ENCODE results near the gene OPCML.

The OPCML gene

DNA sequence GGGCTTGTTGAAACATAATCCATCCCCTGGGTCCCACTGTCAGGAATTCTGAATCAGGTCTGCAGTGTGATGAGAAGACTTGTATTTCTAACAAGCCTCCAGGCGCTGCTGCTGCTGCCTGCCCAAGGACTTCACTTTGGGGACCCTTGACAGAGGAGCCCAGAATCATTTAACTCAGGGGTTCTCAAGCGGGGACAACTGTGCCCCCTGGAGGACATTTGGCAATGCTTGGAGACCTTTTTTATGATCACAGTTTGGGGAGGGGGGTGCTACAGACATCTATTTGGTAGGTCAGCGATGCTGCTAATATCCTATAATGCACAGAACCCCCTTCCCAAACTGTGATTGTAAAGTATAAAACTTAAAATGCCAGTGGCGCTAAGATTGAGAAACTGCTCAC is 312.8 kb downstream of the OPCML start:
- H3K27me3 ChIP-seq (ENCODE audit: insufficient read depth, low read depth, severe bottlenecking): peaks cover 4% of the 10 kb centered on the region
- no peak for DNase-seq

GRCh38 chr11:133216813-133217212 is 315.5 kb downstream of the OPCML start:
- Histone ChIP-seq H3K27me3 (ENCODE audit: insufficient read depth, low read depth, severe bottlenecking) (no peaks in the 10 kb centered on the region), H3K27ac (no peak overlapping the region), H3K9me3 (ENCODE audit: severe bottlenecking) (no peaks in the 10 kb centered on the region), H3K36me3 (no peaks in the 10 kb centered on the region), H3K4me3 (ENCODE audit: low read depth, low read length) (no peak overlapping the region)
- no peak for DNase-seq
- TF ChIP-seq, protein P1, sequence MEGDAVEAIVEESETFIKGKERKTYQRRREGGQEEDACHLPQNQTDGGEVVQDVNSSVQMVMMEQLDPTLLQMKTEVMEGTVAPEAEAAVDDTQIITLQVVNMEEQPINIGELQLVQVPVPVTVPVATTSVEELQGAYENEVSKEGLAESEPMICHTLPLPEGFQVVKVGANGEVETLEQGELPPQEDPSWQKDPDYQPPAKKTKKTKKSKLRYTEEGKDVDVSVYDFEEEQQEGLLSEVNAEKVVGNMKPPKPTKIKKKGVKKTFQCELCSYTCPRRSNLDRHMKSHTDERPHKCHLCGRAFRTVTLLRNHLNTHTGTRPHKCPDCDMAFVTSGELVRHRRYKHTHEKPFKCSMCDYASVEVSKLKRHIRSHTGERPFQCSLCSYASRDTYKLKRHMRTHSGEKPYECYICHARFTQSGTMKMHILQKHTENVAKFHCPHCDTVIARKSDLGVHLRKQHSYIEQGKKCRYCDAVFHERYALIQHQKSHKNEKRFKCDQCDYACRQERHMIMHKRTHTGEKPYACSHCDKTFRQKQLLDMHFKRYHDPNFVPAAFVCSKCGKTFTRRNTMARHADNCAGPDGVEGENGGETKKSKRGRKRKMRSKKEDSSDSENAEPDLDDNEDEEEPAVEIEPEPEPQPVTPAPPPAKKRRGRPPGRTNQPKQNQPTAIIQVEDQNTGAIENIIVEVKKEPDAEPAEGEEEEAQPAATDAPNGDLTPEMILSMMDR (IDR thresholded peaks at IDR 0.05; ENCODE audit: low read depth, low read length): no peak

More for the DNA sequence above, 312.8 kb downstream of the OPCML start:
- no peak overlapping the region for H3K27ac ChIP-seq
- H3K9me3 ChIP-seq (ENCODE audit: severe bottlenecking): no peaks in the 10 kb centered on the region
- H3K36me3 ChIP-seq: no peaks in the 10 kb centered on the region
- TF ChIP-seq, protein P1 (IDR thresholded peaks at IDR 0.05; ENCODE audit: low read depth, low read length): peak; percentile 25; the same call in 1 of the 2 replicates
- H3K4me3 ChIP-seq (ENCODE audit: low read depth, low read length): no peak overlapping the region

DNA sequence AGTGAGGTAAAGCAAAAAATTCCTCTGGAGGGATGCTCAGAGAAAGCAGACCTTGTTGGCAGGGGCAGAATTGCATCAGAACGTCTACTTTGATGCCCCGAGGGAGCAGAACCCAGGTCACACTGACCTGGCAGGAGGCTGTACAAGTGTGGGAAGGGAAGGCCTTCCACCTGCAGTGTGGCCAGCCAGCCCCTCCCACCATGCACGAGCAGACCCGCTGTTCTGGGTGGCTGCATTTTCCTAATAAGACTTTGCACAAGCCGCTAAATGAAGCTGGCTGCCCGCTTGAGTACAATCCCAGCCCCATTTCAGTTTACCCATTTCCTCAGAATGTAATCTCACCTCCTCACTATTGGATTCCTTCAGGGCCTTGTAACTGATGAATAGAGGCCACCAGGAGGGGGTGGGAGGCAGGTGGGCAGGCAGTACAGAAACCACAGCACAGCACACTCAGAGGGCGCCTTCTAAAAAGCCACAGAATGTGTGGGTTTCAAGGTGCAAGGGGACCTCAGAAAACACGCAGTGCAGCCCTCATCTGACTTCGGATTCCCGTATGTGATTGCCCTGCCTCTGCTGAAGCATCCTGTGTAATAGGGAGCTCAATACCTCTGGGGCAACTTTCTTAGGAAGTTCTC is 316.6 kb downstream of the OPCML start:
- Histone ChIP-seq H3K27me3 (ENCODE audit: insufficient read depth, low read depth, severe bottlenecking) (no peaks in the 10 kb centered on the region), H3K4me3 (ENCODE audit: low read depth, low read length) (no peak overlapping the region), H3K9me3 (ENCODE audit: severe bottlenecking) (no peaks in the 10 kb centered on the region), H3K36me3 (no peaks in the 10 kb centered on the region), H3K27ac (no peak overlapping the region)
- TF ChIP-seq, protein P1 (IDR thresholded peaks at IDR 0.05; ENCODE audit: low read depth, low read length): no peak
- no peak for DNase-seq

DNA sequence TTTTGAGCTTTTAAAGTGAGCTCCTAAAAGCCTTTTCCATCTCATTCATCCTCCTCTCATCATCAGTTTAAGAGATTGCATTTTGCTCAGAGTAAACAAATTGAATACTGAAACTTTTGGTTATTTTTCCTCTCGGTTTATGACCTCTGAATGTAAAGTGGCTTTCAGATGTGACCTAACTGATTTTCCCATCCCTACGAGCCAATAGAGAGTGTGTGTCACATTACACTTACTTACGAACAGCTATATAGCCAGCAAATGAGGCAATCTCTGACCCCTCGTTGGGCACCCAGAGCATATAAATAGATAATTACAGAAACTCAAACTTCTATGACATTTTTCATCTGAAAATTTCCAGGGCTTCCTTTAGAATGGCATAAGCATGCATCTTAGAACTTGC is 317.7 kb downstream of the OPCML start:
- no peak overlapping the region for H3K27ac ChIP-seq
- no peaks in the 10 kb centered on the region for H3K9me3 ChIP-seq (ENCODE audit: severe bottlenecking)
- H3K36me3 ChIP-seq: no peaks in the 10 kb centered on the region
- TF ChIP-seq, protein P1 (IDR thresholded peaks at IDR 0.05; ENCODE audit: low read depth, low read length): no peak
- H3K4me3 ChIP-seq (ENCODE audit: low read depth, low read length): no peak overlapping the region
- H3K27me3 ChIP-seq (ENCODE audit: insufficient read depth, low read depth, severe bottlenecking): no peaks in the 10 kb centered on the region
- DNase-seq: no peak

GRCh38 chr11:133212201-133212600 is 320.1 kb downstream of the OPCML start:
- H3K4me3 ChIP-seq (ENCODE audit: low read depth, low read length): no peak overlapping the region
- H3K27ac ChIP-seq: no peak overlapping the region
- no peaks in the 10 kb centered on the region for H3K27me3 ChIP-seq (ENCODE audit: insufficient read depth, low read depth, severe bottlenecking)
- no peaks in the 10 kb centered on the region for H3K36me3 ChIP-seq
- DNase-seq: no peak
- H3K9me3 ChIP-seq (ENCODE audit: severe bottlenecking): no peaks in the 10 kb centered on the region
- TF ChIP-seq, protein P1 (IDR thresholded peaks at IDR 0.05; ENCODE audit: low read depth, low read length): no peak

- no peak overlapping the region for H3K4me3 ChIP-seq (ENCODE audit: low read depth, low read length)
- H3K36me3 ChIP-seq: no peaks in the 10 kb centered on the region
- H3K9me3 ChIP-seq (ENCODE audit: severe bottlenecking): no peaks in the 10 kb centered on the region
- DNase-seq: no peak
- H3K27me3 ChIP-seq (ENCODE audit: insufficient read depth, low read depth, severe bottlenecking): no peaks in the 10 kb centered on the region
- TF ChIP-seq, protein P1 (IDR thresholded peaks at IDR 0.05; ENCODE audit: low read depth, low read length): no peak
- H3K27ac ChIP-seq: no peak overlapping the region
Measured at GRCh38 chr11:133207995-133208394, 324.3 kb downstream of the OPCML start.

Measured in WERI-Rb-1 (cell line).